Uterus (tissue), 2 donors: ENCODE data around the gene CCDC137.

Experiments
- CTCF ChIP-seq, 4 experiments: fragments of 200-600 bp in 2 of 4; fragments of 450-650 bp in 2 of 4; sonication (generic) in 2 of 4; IDR thresholded peaks; one replicate each; pipeline ENCODE4 v1.5.1; 2016 to 2019; ENCODE audit warnings: antibody characterized with exemption in 4 of 4, mild to moderate bottlenecking in 2 of 4, moderate library complexity in 1 of 4
- POLR2A ChIP-seq, 2 donors: fragments of 450-650 bp; IDR thresholded peaks; one replicate each; pipeline ENCODE4 v1.6.1; 2016; ENCODE audit warnings: antibody characterized with exemption in 2 of 2, mild to moderate bottlenecking in 1 of 2, moderate library complexity in 1 of 2

- TF ChIP-seq CTCF (IDR thresholded peaks at IDR 0.05) (no peak), POLR2A (IDR thresholded peaks at IDR 0.05) (no peak)
Observed at GRCh38 chr17:81635973-81636504, 30.5 kb upstream of the CCDC137 start.
